ENCODE data around the gene FILIP1L.
"Not testable (repeated sequence)": the region's sequence is repeated elsewhere in the genome, so short reads cannot be mapped to it uniquely, and the experiment has no call there.

Gene FILIP1L

DNA sequence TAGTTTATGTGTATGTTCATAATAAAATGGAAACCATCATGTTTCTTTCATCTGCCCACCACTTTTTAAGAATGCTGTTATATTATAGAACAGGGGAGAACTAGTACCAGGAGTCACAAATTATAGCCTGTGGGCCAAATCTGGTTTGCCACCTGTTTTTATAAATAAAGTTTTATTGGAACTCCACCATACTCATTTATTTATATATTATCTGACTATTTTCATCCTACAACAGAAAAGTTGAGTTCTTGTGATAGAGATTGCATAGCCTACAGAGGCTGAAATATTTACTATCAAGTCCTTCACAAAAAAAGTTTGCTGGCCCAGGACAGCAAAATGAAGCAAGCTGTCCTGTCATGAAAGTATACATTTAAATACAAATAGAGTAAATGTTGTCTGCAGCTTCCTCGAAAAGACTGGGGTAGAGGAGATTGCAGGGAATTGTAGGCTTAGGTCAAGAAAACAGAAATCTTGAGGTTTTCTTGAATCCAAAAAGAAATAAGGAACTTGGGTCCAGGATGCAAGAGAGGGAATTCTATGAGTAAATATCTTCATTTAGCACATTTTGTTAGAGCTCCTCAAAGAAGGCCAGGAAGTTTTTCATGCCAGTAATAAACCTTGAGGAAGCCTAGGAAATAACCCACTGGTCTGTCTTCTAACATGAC, 41.1 kb downstream of the FILIP1L start:
- no peak for DNase-seq

DNA sequence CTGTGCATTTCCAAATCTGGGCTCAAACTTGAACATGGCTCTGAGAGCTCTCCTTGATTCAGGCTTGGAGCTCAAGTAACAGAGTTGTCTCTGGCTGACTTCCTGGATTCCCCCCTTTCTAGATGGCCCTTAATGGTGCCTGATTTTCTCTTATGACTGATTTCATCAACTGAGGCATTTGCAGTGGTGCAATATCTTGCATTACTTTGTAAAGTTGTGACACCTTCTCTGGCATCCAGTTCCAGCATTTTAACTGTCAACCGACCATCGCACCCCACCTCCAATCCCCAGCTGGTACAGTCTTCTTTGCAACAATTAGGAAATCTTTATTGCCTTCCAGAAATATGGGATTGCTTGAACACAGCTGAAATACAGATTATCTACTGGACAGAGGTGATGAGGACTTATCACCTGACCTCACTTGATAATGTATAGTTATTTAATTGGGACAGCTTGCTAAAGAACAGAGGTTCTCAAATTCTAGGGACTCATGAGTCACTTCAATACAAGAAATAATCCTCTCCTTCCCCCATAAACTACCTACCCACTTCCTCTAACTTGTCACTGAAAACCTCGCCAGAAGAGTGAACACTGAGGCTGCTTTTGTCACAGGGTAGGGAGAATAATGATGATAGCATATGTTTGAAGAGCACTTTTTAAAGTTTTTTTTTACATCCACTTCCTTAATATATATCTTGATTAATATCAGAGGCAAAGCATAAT, 41.8 kb downstream of the FILIP1L start:
- DNase-seq, result no peak

DNA sequence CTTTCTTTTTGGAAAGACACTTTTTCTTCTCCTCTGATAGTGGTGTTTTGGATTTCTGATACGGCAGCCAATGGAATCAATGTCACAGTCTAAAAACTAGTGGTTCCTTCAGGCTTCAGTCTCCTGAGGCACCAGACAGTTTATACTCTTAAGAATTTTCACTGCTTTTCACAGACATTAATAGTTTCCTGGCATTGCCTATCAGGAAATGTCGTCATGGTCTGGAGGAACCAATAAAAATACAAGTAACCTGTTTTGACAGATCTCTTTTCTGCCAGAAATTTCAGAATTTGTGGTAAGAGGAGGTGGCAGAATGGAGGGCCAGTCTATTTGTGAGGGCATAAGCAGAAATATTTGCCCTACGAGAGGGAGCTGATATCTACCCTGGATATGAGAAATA, 44.8 kb downstream of the FILIP1L start:
- DNase-seq, result no peak

DNA sequence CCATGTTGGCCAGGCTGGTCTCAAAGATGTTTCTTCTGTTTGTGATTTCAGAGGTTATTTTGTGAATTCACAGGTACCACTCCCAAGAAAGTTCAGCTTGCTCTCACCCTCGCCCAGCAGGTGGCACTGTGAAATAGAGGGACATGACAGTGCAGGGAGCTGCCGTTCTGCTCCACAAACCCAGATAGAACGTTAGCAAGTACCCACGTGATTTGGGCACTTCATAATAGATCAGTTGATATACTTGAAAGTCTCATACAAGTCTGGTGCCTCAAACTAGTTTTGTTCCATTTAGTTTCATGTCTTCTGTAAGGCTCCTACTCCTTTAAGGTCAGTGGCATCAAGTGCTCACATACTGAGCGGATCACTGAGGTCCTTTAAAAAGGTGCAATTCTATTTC, 45.5 kb downstream of the FILIP1L start:
- DNase-seq, result peak; percentile 72

DNA sequence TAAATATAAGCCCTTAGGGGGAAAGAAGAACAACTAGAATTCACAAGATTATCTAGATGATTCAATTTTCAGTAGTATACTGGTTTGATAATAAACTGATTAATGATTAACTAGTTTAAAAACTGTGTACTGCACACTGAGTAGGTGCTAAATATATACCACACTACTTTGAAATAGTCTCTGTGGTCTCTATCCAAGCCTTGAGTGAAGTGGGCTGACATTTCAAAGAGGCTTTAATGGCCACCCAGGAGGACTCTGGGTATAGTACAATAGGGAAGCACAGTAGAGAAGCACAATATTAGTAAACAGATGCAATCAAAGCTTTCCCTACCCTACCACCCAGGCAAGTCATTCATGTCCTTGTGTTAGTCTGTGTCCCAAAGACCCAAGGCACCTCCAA, 46.7 kb downstream of the FILIP1L start:
- no peak for DNase-seq

DNA sequence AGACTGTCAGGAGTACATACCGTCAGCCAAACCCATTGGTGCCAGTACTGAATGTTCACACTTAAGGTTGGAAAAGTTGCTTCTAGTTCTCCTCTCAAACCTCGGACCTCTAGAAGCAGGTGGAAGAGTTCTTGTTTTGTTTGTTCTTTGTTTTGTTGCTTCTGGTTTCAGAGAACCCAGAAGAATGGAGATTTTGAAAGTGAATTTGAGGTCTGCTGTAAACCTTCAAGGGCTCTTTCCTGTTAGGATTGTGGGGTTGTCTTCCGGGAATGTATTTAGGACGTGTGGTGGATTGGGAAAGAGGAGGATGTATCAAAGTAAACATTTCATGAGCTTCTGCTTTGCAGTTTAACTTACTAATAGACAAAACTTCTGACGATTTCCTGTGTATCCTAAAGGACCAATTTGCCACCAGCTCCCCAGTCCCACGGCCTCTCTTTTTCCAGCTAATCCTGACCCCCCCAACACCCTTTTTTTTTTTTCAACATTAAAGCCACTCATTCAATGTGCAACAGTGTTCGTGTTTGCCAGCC, 50.3 kb downstream of the FILIP1L start:
- DNase-seq, result no peak

DNA sequence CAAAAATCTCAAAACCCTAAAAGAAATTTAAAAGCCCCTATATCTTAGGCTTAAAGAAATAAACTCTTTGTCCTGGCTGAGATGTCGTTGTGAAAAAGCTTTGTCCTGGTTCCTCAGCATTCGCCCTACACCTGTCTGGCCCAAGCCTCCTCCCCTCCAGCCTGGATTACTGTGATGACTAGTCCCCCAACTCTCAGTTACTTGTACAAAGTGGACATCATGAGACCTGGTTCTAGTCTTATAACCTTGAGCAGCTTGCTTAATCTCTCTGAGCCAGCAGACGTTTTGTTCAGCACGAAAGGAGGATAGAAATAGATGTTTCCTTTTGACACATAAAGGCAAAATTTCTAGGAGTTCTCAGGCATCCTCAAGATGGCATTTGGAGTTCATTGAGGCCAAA, 51.6 kb downstream of the FILIP1L start:
- DNase-seq, result no peak

DNA sequence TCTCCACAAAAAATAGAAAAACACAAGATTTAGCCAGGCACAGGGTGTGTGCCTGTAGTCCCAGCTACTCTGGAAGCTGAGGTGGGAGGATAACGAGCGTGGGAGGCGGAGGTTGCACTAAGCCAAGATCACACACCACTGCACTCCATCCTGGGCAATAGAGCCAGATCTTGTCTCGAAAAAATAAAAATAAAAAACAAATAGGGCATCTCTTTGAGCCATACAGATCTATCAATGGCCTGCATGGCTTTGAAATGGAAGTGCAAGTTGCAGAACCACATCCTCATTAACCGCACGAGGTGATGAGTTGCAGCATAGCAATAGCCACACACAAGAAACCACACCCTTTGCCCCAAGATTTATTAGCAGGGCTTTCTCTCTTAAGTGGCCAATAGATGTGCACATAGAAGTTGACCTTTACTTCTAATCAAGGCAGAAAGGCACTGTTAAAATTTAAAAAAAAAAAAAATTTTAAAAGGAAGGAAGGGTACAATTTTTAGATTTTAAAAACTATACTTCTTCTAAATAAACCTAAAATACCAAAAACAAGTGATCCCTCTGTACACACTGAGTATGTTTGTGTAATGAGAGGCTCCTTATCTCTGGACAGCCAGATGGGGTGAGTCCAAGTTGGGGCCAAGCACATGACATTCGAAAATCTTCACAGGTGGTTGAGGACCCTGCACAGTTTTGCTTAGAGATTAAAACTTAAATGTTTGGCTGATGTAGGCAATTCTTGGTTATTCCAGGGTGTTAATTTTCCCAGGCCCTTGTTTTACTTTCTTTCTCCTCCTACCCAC, 53.4 kb downstream of the FILIP1L start:
- DNase-seq, result no peak

DNA sequence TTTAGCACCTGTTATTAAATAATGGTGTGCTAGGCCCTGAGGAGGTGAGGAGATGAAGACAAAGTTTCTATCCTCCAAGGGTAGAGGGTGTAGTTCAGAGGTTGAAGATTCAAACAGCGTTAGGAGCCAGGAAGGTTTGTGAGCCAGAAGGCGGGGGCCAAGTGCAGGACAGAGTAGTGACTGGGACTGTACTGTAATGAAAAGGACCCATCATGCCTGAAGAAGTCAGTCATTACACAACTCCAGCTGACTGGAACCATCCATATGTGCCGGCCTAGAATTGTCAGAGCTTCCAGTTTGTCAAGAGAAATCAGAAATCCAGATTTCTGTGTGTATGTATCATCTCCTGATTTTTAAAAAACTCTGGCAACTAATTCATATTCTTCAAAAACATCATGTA, 54.8 kb downstream of the FILIP1L start:
- no peak for DNase-seq

DNA sequence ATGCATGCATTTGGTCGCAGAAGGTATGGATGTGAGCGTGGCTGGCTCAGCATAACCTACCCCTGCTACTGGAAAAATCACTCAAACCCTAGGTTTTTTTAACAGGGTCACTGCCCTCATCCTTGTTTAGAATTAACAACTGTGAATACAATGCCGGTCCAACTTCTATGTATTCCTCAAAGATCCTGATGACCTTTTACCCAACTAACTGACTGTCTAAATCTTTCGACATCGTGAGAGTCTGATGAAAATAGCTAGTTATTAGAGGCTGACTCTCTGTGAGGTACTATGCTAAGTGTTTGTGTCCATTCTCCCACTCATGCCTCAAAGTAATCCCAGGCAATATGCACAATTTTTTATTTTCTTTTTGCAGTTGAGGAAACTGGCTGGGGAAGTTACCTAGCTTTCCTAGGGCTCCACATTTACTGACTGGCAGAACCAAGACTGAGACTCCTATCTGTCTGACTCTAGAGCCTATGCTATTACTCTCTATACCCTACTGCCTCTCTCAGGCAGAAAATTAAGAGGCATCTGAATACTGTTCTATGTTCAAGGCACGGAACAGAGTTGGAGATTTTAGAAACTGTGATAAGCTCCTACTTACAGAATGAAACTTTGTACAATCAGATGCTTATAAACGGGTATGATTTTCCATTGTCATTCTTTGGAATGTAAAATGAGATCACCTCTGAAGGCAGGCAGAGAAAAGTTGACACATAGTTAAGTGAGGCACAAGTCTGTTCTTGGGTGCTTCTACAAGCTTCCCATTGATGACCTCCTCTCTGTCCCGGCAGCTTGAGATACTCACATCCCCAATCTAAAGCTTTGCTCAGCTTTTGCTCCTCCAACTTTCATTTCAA, 56.4 kb downstream of the FILIP1L start:
- DNase-seq, result no peak

DNA sequence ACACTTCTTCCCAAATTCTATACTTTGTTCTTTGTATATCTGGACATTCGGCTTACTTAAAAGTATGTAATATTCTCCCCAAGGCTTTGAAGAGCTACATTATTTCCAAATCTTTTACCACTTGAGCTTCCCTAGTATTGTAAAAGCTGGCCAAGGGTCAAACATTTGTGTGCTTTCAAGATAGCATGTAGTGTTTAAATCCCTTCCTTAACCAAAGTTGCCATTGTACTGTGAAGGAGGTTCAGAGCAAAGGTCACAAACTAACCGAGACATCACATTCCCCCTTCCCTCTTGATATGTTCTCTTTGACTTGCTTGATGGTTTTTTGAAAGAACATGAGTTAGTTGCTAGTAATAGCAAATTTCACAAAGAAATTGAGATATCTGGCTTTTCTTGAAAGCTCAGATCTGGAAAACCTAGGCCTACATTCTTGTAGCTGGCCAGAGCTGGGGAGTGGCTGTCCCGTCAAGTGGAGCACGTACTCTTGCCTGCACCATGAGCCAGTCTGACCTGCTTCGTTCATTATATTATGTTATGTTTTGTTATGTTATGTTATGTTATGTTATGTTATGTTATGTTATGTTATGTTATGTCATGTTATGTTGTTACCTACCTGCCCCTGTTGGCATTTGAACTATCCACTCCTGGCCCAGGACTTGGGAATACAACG, 60.2 kb downstream of the FILIP1L start:
- DNase-seq, result no peak

DNA sequence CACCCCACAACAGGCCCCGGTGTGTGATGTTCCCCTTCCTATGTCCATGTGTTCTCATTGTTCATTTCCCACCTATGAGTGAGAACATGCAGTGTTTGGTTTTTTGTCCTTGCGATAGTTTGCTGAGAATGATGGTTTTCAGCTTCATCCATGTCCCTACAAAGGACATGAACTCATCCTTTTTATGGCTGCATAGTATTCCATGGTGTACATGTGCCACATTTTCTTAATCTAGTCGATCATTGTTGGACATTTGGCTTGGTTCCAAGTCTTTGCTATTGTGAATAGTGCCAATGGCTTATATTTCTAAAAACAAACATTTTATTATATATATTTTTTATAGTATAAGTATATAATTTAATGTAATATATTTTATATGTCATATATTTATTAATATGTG, 62.8 kb downstream of the FILIP1L start:
- DNase-seq, result not testable (repeated sequence)

DNA sequence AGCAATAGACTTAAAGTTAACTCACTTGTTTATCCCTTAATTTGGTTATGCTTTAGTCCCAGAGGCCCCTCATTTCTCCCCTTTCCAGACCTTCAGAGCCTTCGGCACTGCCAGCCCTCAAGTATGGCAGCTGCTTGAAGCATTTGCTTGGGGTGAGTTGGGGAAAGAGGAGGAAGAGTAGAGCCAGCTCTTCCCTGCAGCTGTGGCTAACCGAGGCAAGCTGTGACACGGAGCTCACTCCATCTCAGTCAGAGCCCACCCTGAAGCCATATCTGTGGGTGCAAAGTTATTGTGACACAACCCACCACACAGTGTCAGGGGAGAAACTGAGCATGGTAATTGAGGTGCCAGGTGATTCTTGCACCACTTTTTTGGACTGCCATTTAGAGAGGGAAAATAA, 66.1 kb downstream of the FILIP1L start:
- DNase-seq, result no peak

DNA sequence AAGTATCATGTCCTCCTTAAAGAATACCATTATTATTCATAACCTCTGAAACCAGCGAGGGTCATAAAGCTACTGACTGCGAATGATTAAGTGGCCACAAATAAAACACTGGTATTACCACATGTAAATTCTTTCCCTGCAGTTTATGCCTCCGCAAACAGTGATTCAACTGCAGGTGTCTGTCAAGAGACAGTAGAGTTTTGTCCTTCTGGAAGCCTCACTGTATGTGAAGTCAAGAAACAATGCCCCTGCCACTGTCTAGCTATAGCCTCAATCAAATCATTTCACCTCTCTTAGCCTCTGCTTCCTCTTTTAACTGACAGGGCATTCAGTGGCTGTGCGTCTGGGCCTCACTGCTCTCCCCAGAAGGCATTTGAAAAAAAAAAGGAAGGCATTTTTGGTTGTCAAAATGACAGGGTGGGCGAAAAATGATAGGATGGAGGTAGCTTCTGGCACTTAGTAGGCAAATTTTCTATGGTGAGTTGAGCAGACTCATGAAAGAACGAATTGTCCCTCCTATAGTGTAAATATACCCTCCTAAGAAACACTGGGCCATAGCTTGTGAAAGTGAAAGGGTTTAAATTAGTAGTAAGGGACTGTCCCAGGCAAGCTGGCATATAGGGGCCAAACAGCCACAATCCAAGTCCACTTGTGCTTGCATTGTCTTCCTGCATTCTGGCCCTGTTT, 66.7 kb downstream of the FILIP1L start:
- DNase-seq, result no peak

DNA sequence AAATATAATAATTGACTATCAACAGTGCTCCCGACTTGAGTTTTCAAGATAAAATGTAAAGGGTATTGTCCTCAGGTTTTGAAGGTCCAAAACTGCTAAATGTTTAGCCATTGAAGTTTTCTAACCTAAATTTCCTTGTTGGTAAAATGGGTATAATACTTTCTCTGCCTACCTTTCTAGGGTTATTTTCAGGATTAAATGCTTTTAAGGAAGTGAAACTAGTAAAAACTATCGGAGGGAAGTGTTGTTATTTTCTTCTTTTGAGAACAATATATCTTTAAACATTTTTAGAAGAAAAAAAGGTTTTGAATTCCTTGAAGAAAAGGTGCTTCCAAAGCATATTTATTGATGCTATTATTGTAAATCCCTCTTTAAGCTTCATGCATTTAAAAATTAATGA, 67.3 kb downstream of the FILIP1L start:
- DNase-seq, result no peak

DNA sequence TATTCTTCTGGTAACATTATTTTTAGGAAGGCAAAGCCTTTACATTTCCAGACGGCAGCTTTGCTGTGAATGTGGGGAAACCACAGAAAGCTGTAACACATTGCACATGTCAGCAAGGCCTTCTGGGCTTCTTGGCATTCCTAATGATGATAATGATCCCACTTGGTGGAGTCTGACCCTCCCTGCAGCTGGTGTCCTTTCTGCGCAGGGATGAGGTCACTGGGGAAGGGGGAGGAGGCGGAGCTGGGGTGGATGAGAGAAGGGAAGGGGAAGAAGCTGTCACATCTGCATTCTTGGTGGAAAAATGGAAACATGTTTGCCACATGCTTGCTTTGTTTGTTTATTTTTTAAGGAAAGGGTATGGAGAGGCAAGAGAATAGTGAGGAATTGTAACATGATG, 68.6 kb downstream of the FILIP1L start:
- DNase-seq, result no peak

DNA sequence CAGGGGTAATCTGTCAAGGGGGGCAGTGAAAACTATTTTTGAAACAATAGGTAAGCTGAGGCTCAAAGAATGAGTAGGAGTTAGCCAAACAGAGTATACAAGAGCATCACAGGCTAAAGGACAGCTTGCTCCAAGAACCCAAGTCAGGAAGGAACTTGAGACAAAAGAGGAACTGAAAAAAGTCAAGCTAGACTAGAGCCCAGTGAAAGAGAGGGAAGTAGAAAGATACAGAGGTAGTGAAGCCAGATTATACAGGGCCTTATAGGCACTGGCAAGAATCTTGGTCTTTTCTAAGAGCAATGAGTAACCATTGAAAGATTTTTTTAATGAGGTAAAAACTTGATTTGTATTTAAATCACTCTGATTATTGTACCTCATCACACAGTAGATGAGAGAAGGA, 69.9 kb downstream of the FILIP1L start:
- no peak for DNase-seq

DNA sequence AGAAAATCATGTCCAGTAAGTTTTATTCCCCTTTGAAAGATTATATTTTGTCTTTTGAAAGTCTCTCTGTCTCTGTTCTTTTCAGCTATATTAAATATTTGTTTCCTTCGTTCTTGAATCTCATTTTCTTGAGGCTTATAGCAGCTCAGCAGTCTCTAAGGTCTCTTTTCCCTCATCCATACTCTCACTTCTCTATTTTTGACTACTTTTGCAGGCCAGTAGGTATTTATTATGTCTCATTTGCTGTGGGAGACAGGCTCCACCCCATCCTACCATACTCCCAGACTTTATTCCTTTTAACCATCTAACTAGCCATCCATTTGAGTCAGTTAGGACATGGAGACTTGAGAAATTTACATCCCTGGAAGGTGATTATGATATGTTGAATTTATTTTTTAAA, 71.0 kb downstream of the FILIP1L start:
- no peak for DNase-seq

DNA sequence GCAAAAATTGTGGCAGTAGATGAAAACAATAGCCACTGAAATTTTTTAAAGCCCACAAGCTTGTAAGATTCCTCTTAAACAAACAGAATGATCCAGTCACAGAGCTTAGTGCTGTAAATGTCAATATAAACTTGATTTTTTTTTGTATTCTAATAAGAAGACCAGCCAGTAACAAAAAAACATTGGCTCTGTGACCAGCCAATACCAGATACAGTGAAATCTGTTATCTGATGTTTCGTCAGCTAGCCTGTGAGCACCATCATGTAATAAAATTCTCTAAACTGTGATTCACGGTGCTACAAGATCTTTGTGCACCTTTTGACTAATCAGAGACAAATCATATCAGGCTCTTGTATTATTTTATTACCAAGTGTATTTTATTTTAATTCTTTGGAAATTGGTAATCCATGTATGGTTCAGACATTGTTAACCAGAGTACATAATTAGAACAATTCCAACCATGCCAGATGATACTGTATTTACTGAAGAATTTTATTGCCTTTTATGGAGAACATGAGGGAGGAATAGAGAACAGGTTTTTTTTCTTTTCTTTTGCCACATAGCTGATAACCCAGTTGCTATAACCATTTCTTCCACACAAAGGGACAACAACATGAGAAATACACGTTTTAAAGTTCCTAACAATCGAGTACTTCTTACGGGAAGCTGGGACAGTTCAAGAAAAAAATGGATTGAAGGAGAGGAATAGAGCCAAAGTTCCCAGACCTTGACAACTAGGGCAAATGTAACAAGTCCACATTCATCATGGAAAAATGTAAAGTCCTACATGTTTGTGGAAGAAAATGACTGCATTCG, 71.9 kb downstream of the FILIP1L start:
- DNase-seq, result no peak

DNA sequence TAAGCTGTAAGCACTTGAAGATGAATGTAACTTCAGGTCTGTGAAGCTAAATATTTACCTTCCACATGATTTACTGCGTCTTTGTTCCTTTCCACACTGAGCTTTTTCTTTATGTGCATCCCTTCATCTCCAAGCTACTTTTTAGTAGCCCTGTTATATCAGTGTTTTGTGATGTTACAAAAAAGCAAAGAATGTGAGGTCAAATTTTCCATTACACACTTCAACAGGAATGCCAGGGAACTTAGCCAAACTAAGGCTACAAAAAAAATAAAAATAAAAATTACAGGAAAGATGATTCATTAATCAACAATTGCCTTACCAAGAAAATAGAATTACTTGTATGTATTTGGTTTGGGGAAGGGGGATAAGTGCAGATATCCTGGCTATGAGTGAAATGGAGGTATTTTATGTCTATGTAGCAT, 73.0 kb downstream of the FILIP1L start:
- DNase-seq, result no peak
